Activated CD8-positive, alpha-beta memory T cell treated with anti-CD3 and anti-CD28 coated beads for 24 hours (primary cell): ENCODE data around the gene TMEM9B.
A peak's percentile ranks its signal among the peaks of the same experiment; 100 is the strongest.
"Not testable (repeated sequence)": the region's sequence is repeated elsewhere in the genome, so short reads cannot be mapped to it uniquely, and the experiment has no call there.

Experiments
- DNase-seq: peaks from one replicate; pipeline ENCODE4 v3.0.0-alpha.2; 2020

The TMEM9B gene

DNA sequence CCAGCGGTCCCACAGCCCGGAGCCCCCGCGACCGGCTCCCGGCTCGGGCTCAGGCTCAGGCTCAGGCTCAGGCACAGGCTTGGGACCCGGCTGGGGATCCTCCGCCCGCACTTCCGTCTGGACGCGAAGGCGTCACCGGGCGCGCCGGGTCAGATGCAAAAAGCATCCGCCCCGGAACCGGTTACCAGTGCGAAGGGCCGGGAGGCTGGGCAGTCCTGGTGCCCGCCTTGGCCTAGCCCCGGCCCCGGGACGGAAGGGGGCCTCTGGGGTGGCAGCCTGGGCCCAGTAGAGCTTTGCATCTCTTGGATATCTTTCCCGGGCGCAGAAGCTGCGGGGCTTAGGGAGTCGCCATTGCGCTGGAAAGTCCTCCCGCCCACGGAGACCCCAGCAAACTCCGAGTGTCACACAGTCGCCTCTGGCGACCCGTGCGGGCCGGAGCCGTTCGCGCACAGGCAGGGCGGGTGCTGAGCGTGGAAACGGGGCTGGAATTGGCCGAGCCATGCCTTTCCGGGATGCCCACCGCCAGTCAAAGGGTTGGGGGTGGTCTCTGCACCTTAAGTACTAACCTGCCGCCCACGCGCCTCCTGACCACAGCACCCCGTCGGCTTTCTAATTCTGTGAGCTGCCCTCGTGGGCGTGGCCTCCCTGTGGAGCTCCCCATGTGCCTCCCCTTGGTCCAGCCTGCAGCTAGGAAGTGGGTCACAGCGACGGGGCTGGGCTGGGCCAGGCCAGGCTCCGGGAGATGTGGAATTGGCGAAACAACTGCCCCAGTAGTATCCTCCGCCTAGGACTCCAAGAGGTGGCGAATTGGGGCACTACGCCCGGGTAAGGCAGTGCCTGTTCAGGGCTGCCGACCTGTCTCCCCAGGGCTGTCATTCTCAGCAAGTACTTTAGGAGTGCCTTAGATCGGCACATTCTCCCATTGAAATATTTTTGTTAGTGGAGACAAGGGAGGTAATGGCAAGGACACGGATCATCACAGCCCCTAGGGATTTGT is at the start of gene TMEM9B:
TSS of gene TMEM9B (minus strand) at position 119 of the 997 bp plus-strand sequence. CDS start 129 bp downstream, outside the sequence.
- DNase-seq: peak; percentile 95

DNA sequence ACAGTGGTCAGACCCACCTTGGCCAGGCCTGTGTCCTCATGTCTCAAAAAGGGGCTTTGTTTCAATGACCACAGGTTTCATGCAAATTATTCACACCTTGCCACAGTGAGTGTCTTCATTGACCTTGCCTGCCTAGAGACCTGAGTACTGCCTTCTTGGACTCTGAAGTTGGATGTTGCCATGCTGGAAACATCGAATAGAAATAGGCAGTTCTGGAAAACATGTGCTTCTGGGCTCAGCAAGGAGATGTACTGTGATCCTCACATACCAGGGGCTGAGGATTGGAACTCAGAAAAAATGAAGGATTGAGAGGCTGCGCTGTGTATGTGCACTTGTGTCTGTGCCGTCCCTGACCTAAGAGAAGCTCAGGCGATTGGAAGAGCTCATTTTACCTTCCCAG is 49.1 kb upstream of the TMEM9B start:
- DNase-seq: no peak

DNA sequence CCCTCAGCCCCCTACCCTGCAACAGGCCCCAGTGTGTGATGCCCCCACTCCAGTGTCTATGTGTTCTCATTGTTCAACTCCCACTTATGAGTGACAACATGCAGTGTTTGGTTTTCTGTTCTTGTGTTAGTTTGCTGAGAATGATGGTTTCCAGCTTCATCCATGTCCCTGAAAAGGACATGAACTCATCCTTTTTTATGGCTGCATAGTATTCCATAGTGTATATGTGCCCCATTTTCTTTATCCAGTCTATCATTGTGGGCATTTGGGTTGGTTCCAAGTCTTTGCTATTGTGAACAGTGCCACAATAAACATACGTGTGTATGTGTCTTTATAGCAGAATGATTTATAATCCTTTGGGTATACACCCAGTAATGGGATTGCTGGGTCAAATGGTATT is 45.3 kb upstream of the TMEM9B start:
- not testable (repeated sequence) for DNase-seq

DNA sequence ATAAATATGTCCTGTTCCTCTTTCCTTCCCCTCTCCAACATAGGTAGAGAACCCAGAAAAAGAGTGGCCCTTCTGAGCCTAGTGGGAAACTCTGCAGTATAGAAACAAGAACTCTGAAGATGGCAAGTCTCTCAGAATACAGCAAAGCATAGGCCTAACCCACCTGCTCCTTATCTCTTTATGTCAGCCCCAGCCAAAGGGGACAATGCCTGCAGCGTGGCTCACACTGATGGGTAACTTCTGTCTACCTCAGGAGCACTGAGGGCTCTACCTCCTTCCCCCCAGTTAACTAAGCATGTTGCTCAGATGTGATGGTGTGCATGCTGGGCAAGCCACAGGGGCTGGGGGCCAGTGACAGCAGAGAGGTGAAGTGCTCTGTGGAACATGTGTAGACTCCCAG is 44.4 kb upstream of the TMEM9B start:
- DNase-seq: no peak

DNA sequence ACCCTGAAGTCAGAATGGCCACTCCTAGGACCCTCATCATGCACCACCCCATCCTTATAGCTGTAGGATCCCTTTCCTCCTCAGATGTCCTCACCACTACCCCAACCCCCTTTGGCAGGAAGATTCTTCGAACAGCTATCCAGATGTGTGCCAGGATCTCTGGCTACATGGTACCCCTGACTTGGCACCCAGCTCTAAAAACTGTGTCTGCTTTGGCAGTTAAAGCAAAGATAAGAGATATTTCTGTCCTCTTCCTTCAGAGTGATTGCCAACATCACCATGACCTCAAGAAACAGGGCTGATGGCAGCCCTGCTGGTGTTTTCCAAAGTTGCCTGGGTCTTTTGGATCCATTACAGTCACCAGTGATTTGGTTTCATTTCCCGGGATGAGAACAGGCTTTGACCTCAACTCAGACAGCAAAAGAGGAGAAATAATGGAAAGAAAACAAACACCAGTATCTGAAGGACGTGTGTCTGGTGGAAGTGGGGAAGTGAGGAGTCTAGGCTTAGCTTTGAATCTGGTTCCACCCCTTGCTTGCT is 43.8 kb upstream of the TMEM9B start:
- DNase-seq: no peak

DNA sequence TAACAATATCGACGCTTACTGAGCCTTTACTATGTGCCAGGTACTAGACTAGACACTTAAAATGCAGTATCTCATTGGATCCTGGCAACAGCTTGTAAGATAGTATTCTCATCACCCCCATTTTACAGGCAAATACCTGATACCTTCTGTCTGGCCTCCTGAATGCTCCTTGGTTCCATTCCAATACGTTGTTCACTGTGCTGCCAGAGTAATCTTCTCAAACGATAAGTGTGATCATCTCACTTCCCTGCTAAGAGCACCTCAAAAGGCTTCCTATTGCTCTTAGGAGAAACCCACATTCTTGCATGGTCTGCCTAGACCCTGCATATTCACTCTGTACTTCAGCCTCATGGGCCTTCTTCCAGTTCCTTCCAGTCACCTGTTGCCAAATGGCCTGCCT is 40.8 kb upstream of the TMEM9B start:
- DNase-seq: no peak

DNA sequence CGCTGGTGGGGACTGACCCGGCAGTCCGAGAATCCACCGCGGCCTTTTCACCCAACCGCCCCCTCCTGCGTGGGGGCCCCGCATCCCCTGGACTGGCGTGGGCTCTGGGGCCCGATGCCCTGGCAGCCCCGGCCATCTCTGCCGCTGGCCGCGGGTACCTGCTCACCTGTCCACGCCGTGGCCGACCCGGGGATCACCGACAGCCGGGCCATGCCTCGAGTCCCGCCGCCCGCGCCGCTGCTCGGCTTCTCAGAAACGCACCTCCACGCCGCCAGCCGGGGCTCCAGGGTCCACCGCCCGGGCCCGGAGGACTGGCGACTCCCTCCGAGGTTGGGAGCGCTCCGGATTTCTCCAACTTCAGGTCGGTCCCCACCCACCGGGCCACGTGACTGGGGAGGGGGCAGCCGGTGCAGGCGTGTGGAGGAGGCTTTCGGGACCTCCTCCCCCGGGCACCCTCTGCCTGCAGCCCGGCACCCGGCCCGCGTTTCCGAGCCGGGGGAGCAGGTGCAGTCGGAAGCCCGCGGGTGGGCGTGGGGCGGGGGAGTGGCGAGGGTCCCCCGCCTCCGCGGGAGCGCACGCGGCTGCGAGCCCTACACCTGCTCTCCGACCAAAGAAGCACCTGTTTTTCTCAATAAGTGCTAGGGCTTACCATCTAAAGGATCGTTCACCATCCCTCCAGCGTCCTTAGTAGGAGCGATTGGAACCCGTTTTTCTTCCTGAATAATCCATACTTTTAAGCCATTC is 40.1 kb upstream of the TMEM9B start:
- DNase-seq: peak; percentile 65

DNA sequence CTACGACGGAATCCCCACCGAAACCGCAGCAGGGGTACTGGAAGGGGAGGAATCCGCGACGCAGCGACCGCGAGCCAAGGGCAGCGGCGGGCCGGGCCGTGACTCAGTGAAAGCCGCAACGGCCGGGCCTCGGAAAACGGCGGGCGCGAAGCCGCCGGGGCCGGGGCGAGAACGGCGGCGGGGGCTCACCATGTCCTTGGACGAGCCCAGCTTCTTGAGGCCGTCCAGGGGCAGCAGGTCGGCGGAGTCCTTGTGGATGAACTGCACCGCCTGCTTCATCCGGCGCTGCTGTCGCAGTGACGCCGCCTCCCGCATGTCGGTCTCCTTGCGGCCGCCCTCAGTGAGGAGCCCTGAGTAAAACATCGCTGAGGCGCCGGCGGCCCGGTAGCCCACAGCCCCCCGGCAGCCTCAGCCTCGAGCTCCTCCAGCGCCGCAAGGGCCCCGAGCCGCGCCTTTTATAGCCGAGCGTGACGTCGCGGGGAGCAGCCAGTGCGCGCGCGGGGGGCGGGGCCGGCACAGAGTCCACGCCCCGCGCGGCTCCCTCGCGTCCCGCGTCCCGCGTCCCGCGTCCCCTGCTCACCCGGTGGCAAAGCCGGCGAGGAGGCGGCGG is 39.4 kb upstream of the TMEM9B start, which contains the start of gene NRIP3:
TSS of gene NRIP3 (minus strand) at position 429 of the 610 bp plus-strand sequence. CDS start at position 363, 66 bp downstream.
- peak; percentile 84 for DNase-seq

DNA sequence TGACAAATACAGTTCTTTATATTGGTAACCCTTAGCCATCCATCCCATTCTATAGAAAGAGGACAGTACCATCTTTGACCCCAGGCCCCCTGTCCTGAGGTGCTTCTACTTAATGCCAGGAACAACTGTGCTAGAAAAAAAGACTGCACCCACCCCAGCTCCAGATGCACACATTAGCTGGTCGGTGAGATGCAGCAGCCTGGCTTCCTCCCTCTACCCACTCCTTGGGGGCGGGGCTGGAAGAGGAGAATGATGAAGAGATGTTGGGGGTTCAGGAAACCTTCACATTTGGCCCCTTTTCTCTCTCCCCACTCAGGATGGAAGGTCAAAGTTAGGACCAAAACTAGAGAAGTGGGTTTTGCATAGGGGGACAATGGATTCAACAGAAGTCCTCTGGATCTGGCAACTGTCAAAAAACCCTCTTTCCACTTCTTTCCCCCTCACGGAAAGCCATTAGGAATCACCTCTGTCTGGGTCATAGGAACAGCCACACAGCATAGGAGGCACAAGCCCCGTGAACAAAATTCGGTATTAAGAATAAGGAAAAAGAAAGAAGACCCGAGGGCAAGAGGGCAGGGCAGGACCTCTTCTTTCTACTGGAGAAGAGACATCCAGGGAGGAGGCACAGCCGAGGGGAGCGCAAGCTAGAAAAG is 38.8 kb upstream of the TMEM9B start:
- no peak for DNase-seq

DNA sequence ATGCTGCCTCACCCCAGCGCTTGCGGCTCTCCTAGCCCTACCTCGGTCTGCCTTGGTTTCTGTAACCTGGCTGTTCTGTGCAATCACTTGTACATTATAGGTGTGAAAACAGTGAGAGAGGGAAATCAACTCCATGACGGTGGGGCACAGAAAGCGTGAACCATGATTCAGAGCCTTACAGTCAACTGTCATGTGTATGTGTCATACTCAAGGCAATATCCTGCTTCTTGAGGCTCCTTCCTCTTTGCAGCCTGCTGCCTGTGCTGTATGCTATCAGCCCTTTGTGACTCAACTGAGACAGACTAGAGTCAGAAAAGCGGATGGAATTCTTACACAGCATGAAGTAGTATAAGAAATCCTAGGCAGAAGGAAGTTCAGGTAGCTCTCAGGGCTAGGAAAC is 37.5 kb upstream of the TMEM9B start:
- DNase-seq: no peak

DNA sequence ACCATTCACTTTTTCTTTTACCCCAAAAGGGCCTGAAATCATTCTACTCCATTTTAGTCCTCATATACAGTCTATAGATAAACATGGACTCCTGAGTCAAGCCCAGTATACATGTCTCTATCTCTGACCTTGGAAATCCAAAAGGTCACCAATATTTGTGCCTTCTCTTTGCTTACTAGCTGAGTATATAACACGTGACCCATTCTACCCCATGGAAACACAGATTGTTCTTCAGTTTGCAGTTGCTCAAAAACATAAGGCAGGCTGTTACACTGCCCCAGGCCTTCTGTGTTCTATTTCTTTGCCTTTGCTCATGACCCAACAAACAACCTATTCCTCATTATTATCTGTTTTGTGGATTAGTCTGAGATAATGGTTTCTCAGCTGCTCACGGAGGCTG is 33.8 kb upstream of the TMEM9B start:
- DNase-seq: no peak

DNA sequence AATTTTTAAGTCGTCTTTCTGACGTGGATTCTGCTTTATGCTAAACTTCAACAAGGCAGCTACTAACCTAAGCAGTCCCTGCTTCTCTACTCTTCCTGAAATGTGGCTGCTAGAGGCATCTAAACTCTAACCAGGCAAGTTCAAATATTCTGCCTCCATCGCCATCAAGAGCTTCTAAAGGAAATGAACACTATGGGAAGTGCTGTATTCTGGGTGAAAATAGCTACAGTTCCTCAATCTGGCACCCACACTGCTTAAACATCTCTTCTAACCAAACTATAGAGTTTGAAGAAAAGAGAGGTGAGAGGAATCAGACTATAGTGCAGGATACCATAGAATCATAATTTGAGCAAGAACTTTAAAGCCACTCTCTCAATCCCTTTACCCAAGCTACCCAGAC is 33.2 kb upstream of the TMEM9B start:
- DNase-seq: no peak

DNA sequence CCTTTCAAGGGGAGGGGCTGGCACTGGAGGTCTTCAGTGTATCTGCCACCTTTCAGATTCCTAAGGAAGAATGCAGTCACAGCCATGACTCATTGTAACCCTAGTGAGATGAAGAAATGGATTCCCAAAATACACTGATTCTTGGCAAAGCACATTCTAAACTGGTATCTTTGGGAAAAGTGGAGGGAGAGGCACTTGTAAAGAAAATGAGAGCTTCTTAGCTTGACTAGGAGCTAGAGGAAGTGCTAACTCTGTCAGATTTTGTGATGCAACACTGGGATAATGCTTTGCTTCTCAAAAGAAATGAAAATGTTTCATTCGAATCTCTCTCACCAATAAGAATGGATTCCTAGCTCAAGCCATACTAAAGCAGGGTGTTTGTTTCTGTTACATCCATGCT is 25.2 kb upstream of the TMEM9B start:
- DNase-seq: no peak

DNA sequence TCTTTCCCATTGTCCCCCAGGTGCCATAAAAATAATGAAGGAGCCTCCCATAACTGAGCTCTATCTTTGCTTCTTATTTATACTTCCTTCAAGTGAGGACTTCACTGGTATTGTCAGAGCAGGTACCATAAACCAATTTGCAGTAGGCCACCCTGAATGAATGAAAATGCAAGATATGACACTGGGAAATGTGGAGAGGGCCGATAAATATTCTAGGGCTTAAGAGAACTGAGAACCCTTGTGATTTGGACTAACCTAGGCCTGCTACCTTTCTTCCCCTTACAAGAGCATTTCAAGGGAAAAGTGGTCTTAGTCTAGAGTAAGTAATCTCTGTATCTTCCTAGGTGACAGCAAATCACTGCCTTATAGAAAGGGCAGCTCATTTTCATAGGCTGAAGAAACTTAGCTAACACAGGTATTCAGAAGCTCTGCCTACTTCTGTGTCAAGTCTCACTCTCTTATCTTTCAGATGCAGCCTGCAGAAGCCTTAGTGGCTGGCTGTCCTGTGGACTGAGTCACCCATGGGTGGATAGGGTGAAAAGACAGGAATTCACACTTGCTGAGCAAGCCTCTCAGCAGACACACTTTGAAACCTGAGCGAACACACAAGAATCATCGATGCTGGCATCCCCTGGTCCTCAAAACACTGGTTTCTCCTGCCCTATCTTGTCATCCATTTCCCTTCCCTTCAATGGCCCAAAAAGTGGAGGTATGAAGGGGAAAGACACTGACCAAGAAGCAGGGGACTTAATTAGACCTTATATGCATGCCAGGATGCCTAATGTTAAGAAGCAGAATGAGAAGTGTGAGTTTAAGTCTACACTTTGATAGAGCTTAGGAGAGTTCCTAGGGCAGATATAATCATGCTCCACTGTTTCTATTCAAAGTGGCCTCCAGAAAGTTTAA is 24.3 kb upstream of the TMEM9B start:
- no peak for DNase-seq

DNA sequence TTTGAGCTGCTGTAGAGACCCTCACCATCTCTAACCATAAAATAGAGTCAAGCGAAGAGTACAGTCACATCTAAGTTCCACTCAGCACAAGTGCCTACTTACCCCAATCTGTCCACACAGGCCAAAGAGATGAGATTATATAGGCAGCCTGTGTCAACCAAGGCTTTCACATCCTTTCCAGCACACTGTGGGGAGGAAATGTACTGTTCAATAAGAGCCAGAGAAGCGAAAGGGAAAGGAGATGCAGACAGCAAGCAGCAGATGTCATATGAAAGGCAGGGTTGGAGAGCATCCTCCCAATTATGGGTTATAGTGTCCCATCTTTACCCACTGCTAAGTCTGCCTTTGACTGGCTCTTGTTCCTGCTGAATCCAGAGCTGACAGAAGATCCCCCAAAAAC is 23.2 kb upstream of the TMEM9B start:
- DNase-seq: no peak

DNA sequence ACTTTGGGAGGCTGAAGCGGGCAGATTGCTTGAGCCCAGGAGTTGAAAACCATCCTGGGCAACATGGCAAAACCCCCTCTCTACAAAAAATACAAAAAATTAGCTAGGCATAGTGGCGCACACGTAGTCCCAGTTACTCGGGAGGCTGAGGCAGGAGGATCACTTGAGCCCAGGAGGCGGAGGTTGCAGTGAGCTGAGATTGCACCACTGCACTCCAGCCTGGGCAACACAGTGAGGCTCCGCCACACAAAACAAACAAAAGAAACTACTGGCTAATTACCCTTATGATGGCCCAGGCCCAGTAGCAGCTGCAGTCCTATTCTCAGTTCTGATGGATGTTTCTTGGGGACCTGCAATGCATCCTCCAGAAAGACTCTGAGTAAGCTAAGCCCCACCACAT is 22.5 kb upstream of the TMEM9B start:
- DNase-seq: not testable (repeated sequence)

DNA sequence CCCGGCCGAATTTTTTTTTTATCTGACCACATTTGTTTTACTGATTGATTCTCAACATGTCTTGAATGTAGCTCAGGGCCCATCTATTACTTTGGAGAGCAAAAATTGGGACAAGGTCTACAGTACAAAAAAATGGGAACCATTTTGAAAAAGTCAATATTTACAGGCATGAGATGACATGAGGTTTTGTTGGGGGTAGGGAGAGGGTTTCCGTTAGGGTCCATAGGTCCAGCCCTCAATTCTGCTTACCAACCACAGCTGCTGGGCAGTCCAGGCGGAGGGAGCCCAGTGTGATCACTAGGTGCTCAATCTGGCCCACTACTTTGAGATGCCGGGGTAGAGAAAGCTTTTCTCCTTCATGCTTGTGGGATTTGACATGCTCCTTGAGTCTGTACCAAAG is 21.2 kb upstream of the TMEM9B start:
- no peak for DNase-seq

DNA sequence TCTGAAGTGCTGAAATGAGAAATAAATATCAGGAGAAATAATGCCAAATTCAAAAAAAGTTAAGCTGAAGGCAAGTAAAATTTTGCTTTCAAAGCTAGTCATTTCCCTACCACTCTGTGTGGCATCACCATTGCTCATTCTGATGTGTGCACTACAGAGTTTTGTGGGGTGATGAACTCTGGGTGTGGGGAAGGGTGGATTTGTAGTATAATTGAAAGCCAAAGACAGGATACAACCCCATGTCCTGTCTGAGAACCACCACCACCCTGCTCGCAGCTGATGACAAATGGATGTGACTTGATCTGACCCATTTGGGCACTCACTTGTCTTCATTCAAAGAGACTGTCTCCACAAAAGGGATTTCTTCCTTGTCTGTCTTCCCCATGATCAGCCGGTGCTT is 19.3 kb upstream of the TMEM9B start:
- DNase-seq: no peak

DNA sequence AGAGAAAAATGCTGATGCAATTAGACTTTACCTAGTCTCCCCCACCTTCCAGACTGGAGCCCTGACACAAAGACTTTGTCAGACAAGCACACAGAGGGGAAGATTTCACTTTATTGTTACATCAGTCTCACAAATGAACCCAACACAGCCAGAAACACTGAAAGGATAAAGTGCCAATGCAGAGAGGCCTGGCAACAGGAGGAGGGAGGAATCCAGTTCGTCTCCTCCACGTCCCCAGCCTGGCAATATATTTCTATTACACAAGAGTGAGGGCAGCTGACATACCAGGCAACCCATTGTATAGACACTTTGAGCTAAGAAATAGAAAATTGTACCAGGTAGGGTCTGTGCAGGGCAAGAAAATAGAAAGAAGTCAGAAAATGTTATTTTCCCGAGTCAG is 16.2 kb upstream of the TMEM9B start:
- DNase-seq: no peak

DNA sequence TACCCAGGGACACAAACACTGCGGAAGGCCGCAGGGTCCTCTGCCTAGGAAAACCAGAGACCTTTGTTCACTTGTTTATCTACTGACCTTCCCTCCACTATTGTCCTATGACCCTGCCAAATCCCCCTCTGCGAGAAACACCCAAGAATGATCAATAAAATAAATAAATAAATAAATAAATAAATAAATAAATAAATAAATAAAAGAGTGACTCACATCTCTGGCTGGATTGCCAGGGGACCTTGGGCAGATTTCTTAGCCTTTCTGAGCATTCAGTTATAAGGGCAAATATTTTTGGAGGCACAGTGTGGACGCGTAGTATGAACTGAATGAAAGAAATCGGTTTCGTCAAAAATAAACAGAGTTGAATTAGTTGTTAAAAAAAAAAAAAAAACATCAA is 15.1 kb upstream of the TMEM9B start:
- DNase-seq: not testable (repeated sequence)

DNA sequence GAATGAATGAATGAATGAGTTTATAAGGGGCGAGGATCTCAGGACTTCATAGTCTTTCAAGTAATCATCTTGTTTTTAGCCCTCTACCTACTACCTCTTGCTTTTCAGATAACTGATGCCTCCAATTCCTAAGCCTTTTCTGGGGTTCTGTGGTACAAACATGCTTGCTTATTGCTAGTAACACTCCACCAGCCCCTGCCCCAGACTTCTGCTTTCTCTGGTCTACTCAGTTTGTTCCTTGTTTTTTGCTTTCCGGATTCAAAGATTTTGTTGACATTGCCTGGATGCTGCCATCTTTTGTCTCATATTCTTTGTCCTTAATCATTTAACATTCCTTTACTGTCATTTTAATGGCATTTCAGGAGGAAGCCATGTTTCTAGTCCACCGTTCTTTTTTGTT is 8.9 kb upstream of the TMEM9B start:
- no peak for DNase-seq

DNA sequence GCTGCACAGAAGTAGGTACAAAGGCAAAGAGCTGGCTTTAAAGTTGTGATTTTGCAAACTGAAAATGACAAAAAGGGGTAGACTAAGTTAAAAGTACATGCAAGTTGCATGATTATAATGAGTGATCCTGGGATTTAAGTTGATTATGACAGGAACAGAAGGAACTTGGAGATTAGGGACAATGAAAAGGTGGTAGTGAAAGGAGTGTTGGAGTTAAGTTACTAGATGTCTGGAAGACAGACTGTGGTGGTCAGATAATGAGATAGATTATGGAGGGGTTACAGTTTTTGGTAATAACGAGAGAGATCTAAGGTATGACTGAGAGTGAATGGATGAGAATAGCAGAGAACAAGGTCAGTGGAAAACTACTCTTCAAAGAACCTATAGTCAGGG is 7.7 kb upstream of the TMEM9B start:
- DNase-seq: no peak
